ENCODE results near the gene BSPRY.

DNA sequence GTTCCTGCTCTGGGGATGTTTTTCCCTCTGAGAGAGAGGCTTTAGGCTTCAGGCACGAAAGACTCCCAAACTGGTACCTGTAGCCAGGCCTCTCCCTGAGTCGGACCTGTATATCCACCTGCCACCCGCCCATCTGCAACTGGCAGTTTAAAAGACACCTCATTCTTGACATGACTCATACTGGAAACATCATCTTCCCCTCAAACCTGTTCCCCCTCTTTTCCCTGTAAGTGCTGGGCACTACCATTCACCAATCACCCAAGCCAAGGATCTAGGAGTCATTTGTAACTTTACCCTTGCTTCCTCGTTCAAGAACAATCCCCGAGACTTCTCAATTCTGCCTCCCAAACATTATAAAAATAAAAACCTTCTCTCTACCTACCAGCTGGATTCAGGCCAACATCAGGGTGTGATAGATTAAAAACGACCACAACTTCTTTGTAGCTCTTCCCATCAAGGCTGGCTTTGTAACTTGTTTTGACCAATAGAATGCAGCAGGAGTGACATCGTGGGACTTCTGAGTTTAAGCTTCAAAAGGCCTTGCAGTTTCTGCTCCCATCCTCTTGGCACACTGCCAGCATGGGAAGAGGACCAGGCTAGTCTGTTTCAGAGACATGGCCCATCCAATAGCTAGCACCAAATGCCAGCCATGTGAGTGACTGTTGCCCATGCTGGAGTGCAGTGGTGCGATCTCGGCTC lies 7.5 kb upstream of the BSPRY start:
- TF ChIP-seq, protein P1, sequence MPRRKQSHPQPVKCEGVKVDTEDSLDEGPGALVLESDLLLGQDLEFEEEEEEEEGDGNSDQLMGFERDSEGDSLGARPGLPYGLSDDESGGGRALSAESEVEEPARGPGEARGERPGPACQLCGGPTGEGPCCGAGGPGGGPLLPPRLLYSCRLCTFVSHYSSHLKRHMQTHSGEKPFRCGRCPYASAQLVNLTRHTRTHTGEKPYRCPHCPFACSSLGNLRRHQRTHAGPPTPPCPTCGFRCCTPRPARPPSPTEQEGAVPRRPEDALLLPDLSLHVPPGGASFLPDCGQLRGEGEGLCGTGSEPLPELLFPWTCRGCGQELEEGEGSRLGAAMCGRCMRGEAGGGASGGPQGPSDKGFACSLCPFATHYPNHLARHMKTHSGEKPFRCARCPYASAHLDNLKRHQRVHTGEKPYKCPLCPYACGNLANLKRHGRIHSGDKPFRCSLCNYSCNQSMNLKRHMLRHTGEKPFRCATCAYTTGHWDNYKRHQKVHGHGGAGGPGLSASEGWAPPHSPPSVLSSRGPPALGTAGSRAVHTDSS (tag by site-specific recombination; IDR thresholded peaks at IDR 0.05) = no peak
- TF ChIP-seq, protein P2, sequence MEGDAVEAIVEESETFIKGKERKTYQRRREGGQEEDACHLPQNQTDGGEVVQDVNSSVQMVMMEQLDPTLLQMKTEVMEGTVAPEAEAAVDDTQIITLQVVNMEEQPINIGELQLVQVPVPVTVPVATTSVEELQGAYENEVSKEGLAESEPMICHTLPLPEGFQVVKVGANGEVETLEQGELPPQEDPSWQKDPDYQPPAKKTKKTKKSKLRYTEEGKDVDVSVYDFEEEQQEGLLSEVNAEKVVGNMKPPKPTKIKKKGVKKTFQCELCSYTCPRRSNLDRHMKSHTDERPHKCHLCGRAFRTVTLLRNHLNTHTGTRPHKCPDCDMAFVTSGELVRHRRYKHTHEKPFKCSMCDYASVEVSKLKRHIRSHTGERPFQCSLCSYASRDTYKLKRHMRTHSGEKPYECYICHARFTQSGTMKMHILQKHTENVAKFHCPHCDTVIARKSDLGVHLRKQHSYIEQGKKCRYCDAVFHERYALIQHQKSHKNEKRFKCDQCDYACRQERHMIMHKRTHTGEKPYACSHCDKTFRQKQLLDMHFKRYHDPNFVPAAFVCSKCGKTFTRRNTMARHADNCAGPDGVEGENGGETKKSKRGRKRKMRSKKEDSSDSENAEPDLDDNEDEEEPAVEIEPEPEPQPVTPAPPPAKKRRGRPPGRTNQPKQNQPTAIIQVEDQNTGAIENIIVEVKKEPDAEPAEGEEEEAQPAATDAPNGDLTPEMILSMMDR (tag by site-specific recombination; IDR thresholded peaks at IDR 0.05) = no peak
- TF ChIP-seq, protein P3, sequence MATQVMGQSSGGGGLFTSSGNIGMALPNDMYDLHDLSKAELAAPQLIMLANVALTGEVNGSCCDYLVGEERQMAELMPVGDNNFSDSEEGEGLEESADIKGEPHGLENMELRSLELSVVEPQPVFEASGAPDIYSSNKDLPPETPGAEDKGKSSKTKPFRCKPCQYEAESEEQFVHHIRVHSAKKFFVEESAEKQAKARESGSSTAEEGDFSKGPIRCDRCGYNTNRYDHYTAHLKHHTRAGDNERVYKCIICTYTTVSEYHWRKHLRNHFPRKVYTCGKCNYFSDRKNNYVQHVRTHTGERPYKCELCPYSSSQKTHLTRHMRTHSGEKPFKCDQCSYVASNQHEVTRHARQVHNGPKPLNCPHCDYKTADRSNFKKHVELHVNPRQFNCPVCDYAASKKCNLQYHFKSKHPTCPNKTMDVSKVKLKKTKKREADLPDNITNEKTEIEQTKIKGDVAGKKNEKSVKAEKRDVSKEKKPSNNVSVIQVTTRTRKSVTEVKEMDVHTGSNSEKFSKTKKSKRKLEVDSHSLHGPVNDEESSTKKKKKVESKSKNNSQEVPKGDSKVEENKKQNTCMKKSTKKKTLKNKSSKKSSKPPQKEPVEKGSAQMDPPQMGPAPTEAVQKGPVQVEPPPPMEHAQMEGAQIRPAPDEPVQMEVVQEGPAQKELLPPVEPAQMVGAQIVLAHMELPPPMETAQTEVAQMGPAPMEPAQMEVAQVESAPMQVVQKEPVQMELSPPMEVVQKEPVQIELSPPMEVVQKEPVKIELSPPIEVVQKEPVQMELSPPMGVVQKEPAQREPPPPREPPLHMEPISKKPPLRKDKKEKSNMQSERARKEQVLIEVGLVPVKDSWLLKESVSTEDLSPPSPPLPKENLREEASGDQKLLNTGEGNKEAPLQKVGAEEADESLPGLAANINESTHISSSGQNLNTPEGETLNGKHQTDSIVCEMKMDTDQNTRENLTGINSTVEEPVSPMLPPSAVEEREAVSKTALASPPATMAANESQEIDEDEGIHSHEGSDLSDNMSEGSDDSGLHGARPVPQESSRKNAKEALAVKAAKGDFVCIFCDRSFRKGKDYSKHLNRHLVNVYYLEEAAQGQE (tag by site-specific recombination; IDR thresholded peaks at IDR 0.05) = no peak
- TF ChIP-seq, protein P4, sequence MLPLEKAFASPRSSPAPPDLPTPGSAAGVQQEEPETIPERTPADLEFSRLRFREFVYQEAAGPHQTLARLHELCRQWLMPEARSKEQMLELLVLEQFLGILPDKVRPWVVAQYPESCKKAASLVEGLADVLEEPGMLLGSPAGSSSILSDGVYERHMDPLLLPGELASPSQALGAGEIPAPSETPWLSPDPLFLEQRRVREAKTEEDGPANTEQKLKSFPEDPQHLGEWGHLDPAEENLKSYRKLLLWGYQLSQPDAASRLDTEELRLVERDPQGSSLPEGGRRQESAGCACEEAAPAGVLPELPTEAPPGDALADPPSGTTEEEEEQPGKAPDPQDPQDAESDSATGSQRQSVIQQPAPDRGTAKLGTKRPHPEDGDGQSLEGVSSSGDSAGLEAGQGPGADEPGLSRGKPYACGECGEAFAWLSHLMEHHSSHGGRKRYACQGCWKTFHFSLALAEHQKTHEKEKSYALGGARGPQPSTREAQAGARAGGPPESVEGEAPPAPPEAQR (tag by site-specific recombination; IDR thresholded peaks at IDR 0.05) = no peak
- TF ChIP-seq, protein P5, sequence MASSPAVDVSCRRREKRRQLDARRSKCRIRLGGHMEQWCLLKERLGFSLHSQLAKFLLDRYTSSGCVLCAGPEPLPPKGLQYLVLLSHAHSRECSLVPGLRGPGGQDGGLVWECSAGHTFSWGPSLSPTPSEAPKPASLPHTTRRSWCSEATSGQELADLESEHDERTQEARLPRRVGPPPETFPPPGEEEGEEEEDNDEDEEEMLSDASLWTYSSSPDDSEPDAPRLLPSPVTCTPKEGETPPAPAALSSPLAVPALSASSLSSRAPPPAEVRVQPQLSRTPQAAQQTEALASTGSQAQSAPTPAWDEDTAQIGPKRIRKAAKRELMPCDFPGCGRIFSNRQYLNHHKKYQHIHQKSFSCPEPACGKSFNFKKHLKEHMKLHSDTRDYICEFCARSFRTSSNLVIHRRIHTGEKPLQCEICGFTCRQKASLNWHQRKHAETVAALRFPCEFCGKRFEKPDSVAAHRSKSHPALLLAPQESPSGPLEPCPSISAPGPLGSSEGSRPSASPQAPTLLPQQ (tag by site-specific recombination; IDR thresholded peaks at IDR 0.05) = no peak
- TF ChIP-seq ZNF623 (tag by site-specific recombination; IDR thresholded peaks at IDR 0.05) (no peak), SETDB1 (IDR thresholded peaks at IDR 0.05; ENCODE audit: insufficient read length, low read length) (no peak), REPIN1 (tag by site-specific recombination; IDR thresholded peaks at IDR 0.05; ENCODE audit: low read depth) (no peak), ZNF350 (tag by site-specific recombination; IDR thresholded peaks at IDR 0.05) (no peak; the same call in 1 of the 2 replicates), WT1 (tag by site-specific recombination; IDR thresholded peaks at IDR 0.05) (no peak)
- TF ChIP-seq, protein P6, sequence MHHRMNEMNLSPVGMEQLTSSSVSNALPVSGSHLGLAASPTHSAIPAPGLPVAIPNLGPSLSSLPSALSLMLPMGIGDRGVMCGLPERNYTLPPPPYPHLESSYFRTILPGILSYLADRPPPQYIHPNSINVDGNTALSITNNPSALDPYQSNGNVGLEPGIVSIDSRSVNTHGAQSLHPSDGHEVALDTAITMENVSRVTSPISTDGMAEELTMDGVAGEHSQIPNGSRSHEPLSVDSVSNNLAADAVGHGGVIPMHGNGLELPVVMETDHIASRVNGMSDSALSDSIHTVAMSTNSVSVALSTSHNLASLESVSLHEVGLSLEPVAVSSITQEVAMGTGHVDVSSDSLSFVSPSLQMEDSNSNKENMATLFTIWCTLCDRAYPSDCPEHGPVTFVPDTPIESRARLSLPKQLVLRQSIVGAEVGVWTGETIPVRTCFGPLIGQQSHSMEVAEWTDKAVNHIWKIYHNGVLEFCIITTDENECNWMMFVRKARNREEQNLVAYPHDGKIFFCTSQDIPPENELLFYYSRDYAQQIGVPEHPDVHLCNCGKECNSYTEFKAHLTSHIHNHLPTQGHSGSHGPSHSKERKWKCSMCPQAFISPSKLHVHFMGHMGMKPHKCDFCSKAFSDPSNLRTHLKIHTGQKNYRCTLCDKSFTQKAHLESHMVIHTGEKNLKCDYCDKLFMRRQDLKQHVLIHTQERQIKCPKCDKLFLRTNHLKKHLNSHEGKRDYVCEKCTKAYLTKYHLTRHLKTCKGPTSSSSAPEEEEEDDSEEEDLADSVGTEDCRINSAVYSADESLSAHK (tag by site-specific recombination; IDR thresholded peaks at IDR 0.05) = no peak
